GM12864 (cell line): ENCODE results near the gene SPOCK1.

Source experiments
- DNase-seq: peaks from one replicate; pipeline ENCODE4 v3.0.0-alpha.2; 2011; ENCODE audit warnings: low read depth
- H3K4me3 ChIP-seq: 2 replicates; pipeline ENCODE4 v1.5.1; 2011; ENCODE audit warnings: mild to moderate bottlenecking, low read depth, low read length, control low read depth
- CTCF ChIP-seq: IDR thresholded peaks from 2 replicates; pipeline ENCODE4 v1.5.1; 2011; ENCODE audit warnings: low read depth, mild to moderate bottlenecking, moderate library complexity, low read length, control low read depth, inconsistent platforms; ENCODE audit errors: missing control alignments

Gene SPOCK1

GRCh38 chr5:137383909-137384308 lies 115.2 kb downstream of the SPOCK1 start:
- TF ChIP-seq CTCF, result no peak
- DNase-seq, result no peak
- no peak overlapping the region for H3K4me3 ChIP-seq

DNA sequence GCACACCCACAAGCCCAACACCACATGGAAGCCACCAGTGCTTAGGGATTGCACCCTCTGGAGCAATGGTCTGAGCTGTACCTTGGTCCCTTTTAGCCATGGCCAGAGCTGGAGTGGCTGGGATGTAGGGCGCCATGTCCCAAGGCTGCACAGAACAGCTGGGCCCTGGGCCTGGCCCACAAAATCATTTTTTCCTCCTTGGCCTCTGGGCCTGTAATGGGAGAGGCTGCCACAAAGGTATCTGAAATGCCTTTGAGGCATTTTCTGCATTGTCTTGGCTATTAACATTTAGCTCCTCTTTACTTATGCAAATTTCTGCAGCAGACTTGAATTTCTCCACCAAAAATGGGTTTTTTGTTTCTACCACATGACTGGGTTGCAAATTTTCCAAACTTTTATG lies 117.6 kb downstream of the SPOCK1 start:
- no peak for DNase-seq
- no peak for TF ChIP-seq CTCF
- no peak overlapping the region for H3K4me3 ChIP-seq

- no peak overlapping the region for H3K4me3 ChIP-seq
- DNase-seq, result no peak
- TF ChIP-seq CTCF, result no peak
These were observed 119.4 kb downstream of the SPOCK1 start for GRCh38 chr5:137379555-137380286.

GRCh38 chr5:137375741-137376526 lies 123.2 kb downstream of the SPOCK1 start:
- no peak for TF ChIP-seq CTCF
- DNase-seq, result no peak
- no peak overlapping the region for H3K4me3 ChIP-seq

GRCh38 chr5:137374110-137374714 lies 124.9 kb downstream of the SPOCK1 start:
- no peak for DNase-seq
- TF ChIP-seq CTCF, result no peak
- H3K4me3 ChIP-seq, result no peak overlapping the region

GRCh38 chr5:137372773-137373160 lies 126.4 kb downstream of the SPOCK1 start:
- no peak overlapping the region for H3K4me3 ChIP-seq
- TF ChIP-seq CTCF, result no peak
- DNase-seq, result no peak
